Measurements from ENCODE around the gene B4GALT5.

B4GALT5 gene

GRCh38 chr20:49622243-49622642 lies 91.4 kb downstream of the B4GALT5 start:
- H3K18ac ChIP-seq (ENCODE audit: low read length) = no peak overlapping the region
- H3K79me1 ChIP-seq (ENCODE audit: low read length) = peaks cover 3% of the 10 kb centered on the region
- no peak overlapping the region for H3K23ac ChIP-seq (ENCODE audit: low read length)
- no peak overlapping the region for H3K4me3 ChIP-seq (ENCODE audit: low read depth, low read length)
- no peak overlapping the region for H2BK12ac ChIP-seq (ENCODE audit: low read length)
- H2BK120ac ChIP-seq (ENCODE audit: insufficient read depth, low read length, poor library complexity) = no peak overlapping the region
- no peak overlapping the region for H2AK5ac ChIP-seq (ENCODE audit: low read length)
- H2AFZ ChIP-seq (ENCODE audit: insufficient read depth, low read length, poor library complexity) = no peak overlapping the region
- H3K9ac ChIP-seq (ENCODE audit: low read length) = no peak overlapping the region
- H4K12ac ChIP-seq (ENCODE audit: low read depth, low read length) = no peak overlapping the region
- H2BK5ac ChIP-seq (ENCODE audit: low read depth, low read length, poor library complexity) = no peak overlapping the region
- WGBS (ENCODE audit: extremely low coverage, insufficient coverage, insufficient read length) = no CpG with 5 or more reads among the region's 1 CpG
- no peak overlapping the region for H3K14ac ChIP-seq (ENCODE audit: low read length)
- no peak overlapping the region for H3K27ac ChIP-seq (ENCODE audit: low read depth, low read length)
- no peak overlapping the region for H3K4ac ChIP-seq (ENCODE audit: low read depth, low read length)
- H4K8ac ChIP-seq (ENCODE audit: low read depth, low read length) = no peak overlapping the region
- no peaks in the 10 kb centered on the region for H3K79me2 ChIP-seq (ENCODE audit: control insufficient read depth, insufficient read depth, low read length, poor library complexity)
- no peaks in the 10 kb centered on the region for H3K36me3 ChIP-seq (ENCODE audit: control insufficient read depth in 1 of 2, insufficient read depth in 2 of 2, low read length in 2 of 2)
- peaks cover 11 to 16% of the 10 kb centered on the region in 2 experiments for H3K4me1 ChIP-seq (ENCODE audit: control insufficient read depth in 1 of 2, insufficient read depth in 2 of 2, low read length in 2 of 2)
- no peaks in the 10 kb centered on the region for H3K27me3 ChIP-seq (ENCODE audit: insufficient read depth, low read length)
- H3K4me2 ChIP-seq (ENCODE audit: low read length) = no peak overlapping the region
- no peak for DNase-seq
- peaks cover 2% of the 10 kb centered on the region for H3K9me3 ChIP-seq (ENCODE audit: insufficient read depth, low read depth, low read length)
- no peak overlapping the region for H4K91ac ChIP-seq (ENCODE audit: low read depth, low read length)

- DNase-seq = no peak
- Histone ChIP-seq H3K27me3 (ENCODE audit: insufficient read depth, low read length) (no peaks in the 10 kb centered on the region), H2BK12ac (ENCODE audit: low read length) (no peak overlapping the region), H3K4me2 (ENCODE audit: low read length) (no peak overlapping the region), H3K4me3 (ENCODE audit: low read depth, low read length) (no peak overlapping the region), H3K36me3 (ENCODE audit: control insufficient read depth in 1 of 2, insufficient read depth in 2 of 2, low read length in 2 of 2) (no peaks in the 10 kb centered on the region), H3K23ac (ENCODE audit: low read length) (no peak overlapping the region), H4K91ac (ENCODE audit: low read depth, low read length) (no peak overlapping the region), H3K9me3 (ENCODE audit: insufficient read depth, low read depth, low read length) (peaks cover 2% of the 10 kb centered on the region), H3K4me1 (ENCODE audit: control insufficient read depth in 1 of 2, insufficient read depth in 2 of 2, low read length in 2 of 2) (peaks cover 2 to 6% of the 10 kb centered on the region in 2 experiments), H4K12ac (ENCODE audit: low read depth, low read length) (no peak overlapping the region), H2BK120ac (ENCODE audit: insufficient read depth, low read length, poor library complexity) (no peak overlapping the region), H3K79me2 (ENCODE audit: control insufficient read depth, insufficient read depth, low read length, poor library complexity) (no peaks in the 10 kb centered on the region), H3K27ac (ENCODE audit: low read depth, low read length) (no peak overlapping the region), H2AK5ac (ENCODE audit: low read length) (no peak overlapping the region), H3K14ac (ENCODE audit: low read length) (no peak overlapping the region), H3K9ac (ENCODE audit: low read length) (no peak overlapping the region), H2AFZ (ENCODE audit: insufficient read depth, low read length, poor library complexity) (no peak overlapping the region), H4K8ac (ENCODE audit: low read depth, low read length) (no peak overlapping the region), H3K79me1 (ENCODE audit: low read length) (peaks cover 2% of the 10 kb centered on the region), H2BK5ac (ENCODE audit: low read depth, low read length, poor library complexity) (no peak overlapping the region), H3K18ac (ENCODE audit: low read length) (no peak overlapping the region), H3K4ac (ENCODE audit: low read depth, low read length) (no peak overlapping the region)
- no CpG with 5 or more reads among the region's 12 CpGs for WGBS (ENCODE audit: extremely low coverage, insufficient coverage, insufficient read length)
These were observed 93.1 kb downstream of the B4GALT5 start for GRCh38 chr20:49620364-49621240.

GRCh38 chr20:49619113-49620048 lies 94.3 kb downstream of the B4GALT5 start:
- H3K4me2 ChIP-seq (ENCODE audit: low read length) = no peak overlapping the region
- WGBS (ENCODE audit: extremely low coverage, insufficient coverage, insufficient read length) = 100% methylated on average over 4 of the region's 4 CpGs

GRCh38 chr20:49618289-49618688 lies 95.4 kb downstream of the B4GALT5 start:
- Histone ChIP-seq H3K27ac (ENCODE audit: low read depth, low read length) (no peak overlapping the region), H3K18ac (ENCODE audit: low read length) (no peak overlapping the region)
- no CpG with 5 or more reads among the region's 2 CpGs for WGBS (ENCODE audit: extremely low coverage, insufficient coverage, insufficient read length)

More at GRCh38 chr20:49619113-49620048, 94.3 kb downstream of the B4GALT5 start:
- H2BK120ac ChIP-seq (ENCODE audit: insufficient read depth, low read length, poor library complexity) = no peak overlapping the region
- H3K36me3 ChIP-seq (ENCODE audit: control insufficient read depth in 1 of 2, insufficient read depth in 2 of 2, low read length in 2 of 2) = no peaks in the 10 kb centered on the region
- DNase-seq = no peak
- H3K4ac ChIP-seq (ENCODE audit: low read depth, low read length) = no peak overlapping the region
- H2AFZ ChIP-seq (ENCODE audit: insufficient read depth, low read length, poor library complexity) = no peak overlapping the region
- H3K79me2 ChIP-seq (ENCODE audit: control insufficient read depth, insufficient read depth, low read length, poor library complexity) = no peaks in the 10 kb centered on the region
- H3K9me3 ChIP-seq (ENCODE audit: insufficient read depth, low read depth, low read length) = peaks cover 2% of the 10 kb centered on the region
- no peak overlapping the region for H3K9ac ChIP-seq (ENCODE audit: low read length)
- no peaks in the 10 kb centered on the region for H3K4me1 ChIP-seq (ENCODE audit: control insufficient read depth in 1 of 2, insufficient read depth in 2 of 2, low read length in 2 of 2)
- H4K12ac ChIP-seq (ENCODE audit: low read depth, low read length) = no peak overlapping the region
- no peak overlapping the region for H3K14ac ChIP-seq (ENCODE audit: low read length)
- no peaks in the 10 kb centered on the region for H3K27me3 ChIP-seq (ENCODE audit: insufficient read depth, low read length)
- H2BK5ac ChIP-seq (ENCODE audit: low read depth, low read length, poor library complexity) = no peak overlapping the region
- no peak overlapping the region for H2BK12ac ChIP-seq (ENCODE audit: low read length)
- no peak overlapping the region for H4K91ac ChIP-seq (ENCODE audit: low read depth, low read length)
- H3K23ac ChIP-seq (ENCODE audit: low read length) = no peak overlapping the region
- H2AK5ac ChIP-seq (ENCODE audit: low read length) = no peak overlapping the region
- no peak overlapping the region for H3K4me3 ChIP-seq (ENCODE audit: low read depth, low read length)
- no peaks in the 10 kb centered on the region for H3K79me1 ChIP-seq (ENCODE audit: low read length)
- no peak overlapping the region for H3K27ac ChIP-seq (ENCODE audit: low read depth, low read length)
- no peak overlapping the region for H3K18ac ChIP-seq (ENCODE audit: low read length)
- no peak overlapping the region for H4K8ac ChIP-seq (ENCODE audit: low read depth, low read length)

More at GRCh38 chr20:49618289-49618688, 95.4 kb downstream of the B4GALT5 start:
- H3K23ac ChIP-seq (ENCODE audit: low read length) = no peak overlapping the region
- H3K4ac ChIP-seq (ENCODE audit: low read depth, low read length) = no peak overlapping the region
- no peak overlapping the region for H4K12ac ChIP-seq (ENCODE audit: low read depth, low read length)
- H3K4me2 ChIP-seq (ENCODE audit: low read length) = no peak overlapping the region
- H2BK12ac ChIP-seq (ENCODE audit: low read length) = no peak overlapping the region
- H3K9ac ChIP-seq (ENCODE audit: low read length) = no peak overlapping the region
- H2AFZ ChIP-seq (ENCODE audit: insufficient read depth, low read length, poor library complexity) = no peak overlapping the region
- no peak overlapping the region for H2AK5ac ChIP-seq (ENCODE audit: low read length)
- no peak overlapping the region for H4K8ac ChIP-seq (ENCODE audit: low read depth, low read length)
- no peak overlapping the region for H4K91ac ChIP-seq (ENCODE audit: low read depth, low read length)
- DNase-seq = no peak
- no peak overlapping the region for H3K4me3 ChIP-seq (ENCODE audit: low read depth, low read length)
- no peak overlapping the region for H3K14ac ChIP-seq (ENCODE audit: low read length)
- H3K79me2 ChIP-seq (ENCODE audit: control insufficient read depth, insufficient read depth, low read length, poor library complexity) = no peaks in the 10 kb centered on the region
- H3K9me3 ChIP-seq (ENCODE audit: insufficient read depth, low read depth, low read length) = peaks cover 2% of the 10 kb centered on the region
- H3K27me3 ChIP-seq (ENCODE audit: insufficient read depth, low read length) = no peaks in the 10 kb centered on the region
- no peak overlapping the region for H2BK5ac ChIP-seq (ENCODE audit: low read depth, low read length, poor library complexity)
- no peaks in the 10 kb centered on the region for H3K4me1 ChIP-seq (ENCODE audit: control insufficient read depth in 1 of 2, insufficient read depth in 2 of 2, low read length in 2 of 2)
- no peaks in the 10 kb centered on the region for H3K79me1 ChIP-seq (ENCODE audit: low read length)
- no peak overlapping the region for H2BK120ac ChIP-seq (ENCODE audit: insufficient read depth, low read length, poor library complexity)
- no peaks in the 10 kb centered on the region for H3K36me3 ChIP-seq (ENCODE audit: control insufficient read depth in 1 of 2, insufficient read depth in 2 of 2, low read length in 2 of 2)
